NCI-H446 treated with DMSO at 0.1 percent for 48 hours (cell line): Measurements from ENCODE around the gene ITGAV.
A peak's percentile ranks its signal among the peaks of the same experiment; 100 is the strongest.

Experiments used
- DNase-seq: peaks from one replicate; lab custom pipeline; 2025; lab: John Stamatoyannopoulos, UW

Gene ITGAV

DNA sequence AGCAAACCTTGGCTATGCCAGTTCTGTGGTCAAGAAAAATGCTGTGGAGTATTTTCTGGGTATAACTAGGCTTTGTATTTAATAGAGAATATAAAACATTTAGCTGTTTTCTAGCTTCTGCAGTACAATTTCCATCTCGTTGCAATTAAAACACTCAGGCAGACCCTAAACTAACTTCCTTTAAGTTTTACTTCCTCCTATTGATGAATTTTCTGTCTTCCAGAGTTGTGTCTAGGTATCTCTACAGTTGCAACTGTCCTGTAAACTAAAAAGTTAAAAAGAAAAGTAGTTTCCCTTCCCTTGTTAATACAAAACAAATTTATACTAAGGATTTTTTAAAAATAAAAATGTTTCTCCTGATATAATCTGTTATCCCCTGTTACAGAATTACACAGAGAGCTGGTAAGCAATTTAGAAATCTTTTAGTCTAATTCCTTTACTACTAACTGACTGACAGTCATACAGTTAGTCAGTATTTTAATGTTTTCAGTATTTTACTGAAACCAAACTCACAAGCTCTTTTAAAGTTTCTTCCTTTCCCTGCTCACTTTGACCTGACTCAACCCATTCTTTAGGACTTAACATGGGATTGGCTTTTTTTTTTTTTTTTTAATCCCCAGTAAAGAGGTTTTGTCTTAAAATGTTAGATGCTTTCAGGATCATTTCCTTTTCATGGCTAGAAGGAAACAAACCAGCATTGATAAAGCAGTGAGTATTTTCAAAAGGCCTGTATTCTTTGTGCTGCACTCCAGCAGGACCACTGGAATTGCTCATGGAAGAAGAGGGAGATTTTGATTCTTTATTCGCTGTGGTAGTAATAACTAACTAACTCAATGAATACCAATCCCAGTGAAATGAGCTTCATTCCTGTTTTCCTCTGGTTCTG lies 22.9 kb downstream of the ITGAV start:
- DNase-seq, result no peak

DNA sequence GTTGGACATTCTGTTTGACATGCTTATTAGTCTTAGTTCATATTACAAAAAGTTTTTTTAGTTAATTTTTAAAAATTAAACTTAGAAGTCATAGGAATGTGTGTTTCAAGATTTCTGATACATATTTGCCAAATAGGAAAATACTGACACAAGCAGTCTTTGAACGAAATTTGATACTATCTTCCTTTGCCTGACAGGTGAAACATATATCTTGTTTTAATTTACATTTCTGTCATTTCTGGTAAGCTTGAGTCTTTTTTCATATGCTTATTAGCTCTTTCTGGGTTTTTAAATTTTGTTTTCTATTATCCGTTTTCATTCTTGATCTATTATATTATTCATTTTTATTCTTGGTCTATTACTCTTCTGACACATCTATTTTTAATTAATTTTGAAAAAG lies 24.5 kb downstream of the ITGAV start:
- no peak for DNase-seq

DNA sequence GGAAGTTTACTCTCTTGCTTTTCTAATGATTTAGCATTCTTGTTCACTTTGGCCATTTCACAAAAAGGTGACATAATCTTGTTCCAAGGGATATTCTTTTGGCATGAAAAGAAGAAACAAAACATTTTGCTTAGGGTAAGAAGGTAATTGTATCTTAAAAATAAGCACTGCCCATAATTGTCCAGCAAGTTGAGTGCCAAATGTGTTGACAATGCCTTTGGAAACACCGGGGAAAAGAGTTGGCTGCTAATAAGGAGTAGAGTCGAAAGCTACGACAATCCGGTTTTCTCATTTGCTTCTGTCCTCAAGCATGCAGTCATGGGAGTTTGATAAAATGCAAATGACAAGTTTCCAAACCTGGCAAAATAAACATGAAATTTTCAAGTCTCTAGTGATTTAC lies 27.3 kb downstream of the ITGAV start:
- no peak for DNase-seq

DNA sequence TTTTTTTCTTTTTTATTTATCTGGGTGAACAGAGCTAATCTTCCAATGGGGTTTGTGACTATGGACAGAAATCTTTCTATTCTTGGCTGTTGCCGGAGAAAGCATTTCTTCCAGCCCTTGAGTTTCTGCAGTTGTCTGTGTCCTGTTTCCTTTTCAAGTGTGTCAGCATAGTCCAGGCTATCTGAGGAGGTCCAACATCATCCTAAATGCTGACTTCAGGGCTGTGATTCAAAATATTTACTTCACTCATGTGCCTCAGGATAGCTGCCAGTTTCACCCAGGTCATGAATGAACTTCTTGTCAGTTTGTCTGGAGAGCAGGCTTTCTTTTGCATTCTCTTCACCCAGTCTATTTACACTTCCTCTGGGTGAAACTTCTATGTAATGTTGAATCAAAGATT lies 27.9 kb downstream of the ITGAV start:
- no peak for DNase-seq

DNA sequence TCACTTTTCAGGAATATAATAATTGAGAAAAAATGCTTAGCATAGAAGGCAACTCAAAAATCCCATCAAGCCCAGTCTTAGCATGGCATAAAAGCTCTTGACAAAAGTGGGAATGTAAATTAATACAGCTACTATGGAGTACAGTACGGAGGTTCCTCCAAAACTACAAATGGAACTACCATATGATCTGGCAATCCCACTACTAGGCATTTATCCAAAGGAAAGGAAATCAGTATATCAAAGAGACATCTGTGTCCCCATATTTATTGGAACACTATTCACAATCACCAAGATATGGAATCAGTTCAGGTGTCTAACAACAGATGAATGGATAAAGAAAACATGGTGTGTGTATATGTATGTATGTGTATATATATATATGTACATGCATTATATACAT lies 28.8 kb downstream of the ITGAV start:
- no peak for DNase-seq

DNA sequence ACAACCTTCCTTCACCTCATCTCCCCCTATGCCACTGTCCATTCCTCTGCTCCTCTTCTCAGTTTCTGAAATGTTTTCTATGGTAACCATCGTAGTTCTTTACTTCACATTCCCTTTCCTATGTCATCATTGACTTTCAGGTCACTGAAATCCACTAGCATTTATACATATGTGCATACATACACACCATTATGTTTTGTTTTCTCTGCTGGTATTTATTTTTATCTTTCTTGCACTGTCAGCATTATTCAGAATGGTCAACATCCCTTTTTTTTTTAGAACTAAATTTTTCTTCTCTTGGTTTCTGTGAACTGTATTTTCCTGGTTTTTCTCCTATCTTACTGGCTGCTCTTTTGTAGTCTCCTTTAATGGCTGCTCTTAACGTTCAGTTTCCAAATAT lies 33.2 kb downstream of the ITGAV start:
- DNase-seq, result no peak

DNA sequence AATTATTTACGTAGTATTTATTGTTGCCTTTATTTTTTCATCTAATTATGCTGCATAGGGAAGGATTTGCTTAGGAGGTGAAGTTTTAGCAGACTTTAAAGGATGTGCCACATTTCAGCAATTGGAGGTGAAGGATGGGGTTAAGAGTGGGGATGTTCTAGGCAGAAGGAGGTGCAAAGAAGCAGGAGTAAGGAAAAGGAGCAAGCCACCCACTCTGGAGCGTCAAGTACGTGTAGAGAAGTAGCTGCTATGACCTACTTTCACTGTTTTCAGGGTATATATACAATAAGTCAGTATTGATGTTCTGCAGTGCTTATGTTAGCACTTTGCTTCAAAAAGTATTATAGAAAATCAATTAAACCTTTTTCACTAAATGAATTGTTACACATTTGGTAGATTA lies 34.4 kb downstream of the ITGAV start:
- no peak for DNase-seq

DNA sequence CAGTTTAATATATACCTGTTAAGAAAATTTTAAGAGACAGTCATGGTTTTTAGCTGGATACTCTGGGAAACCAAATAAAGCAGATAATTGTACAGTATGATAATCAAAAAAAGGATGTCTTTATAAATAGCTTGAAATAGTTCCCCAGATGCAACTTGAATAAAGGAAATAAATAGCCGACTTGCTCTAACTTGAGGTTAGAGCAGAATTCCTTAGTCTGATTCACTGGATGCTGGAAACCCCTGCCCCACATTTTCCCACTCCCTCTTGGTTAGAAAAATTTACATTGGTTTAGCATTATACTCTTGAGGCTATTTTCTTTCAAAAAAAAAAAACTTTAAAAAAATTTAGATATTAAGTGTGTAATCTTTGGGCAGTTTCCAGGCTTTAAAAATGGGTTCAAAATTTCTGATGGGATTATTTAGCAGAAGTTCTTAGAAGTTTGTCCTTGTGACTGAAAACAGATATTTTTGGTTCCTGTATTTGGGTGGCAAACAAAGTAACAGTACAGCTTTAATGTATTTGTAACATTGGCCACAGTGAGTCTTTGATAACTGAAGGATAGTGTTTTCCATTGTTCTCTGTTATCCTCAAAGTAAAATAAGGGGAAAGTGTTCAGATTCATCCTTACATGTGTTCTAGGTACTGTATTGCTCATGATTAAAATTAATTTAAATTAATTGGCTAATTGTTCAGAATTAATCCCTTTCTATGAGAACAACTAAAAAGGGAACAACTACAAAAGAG lies 39.6 kb downstream of the ITGAV start:
- DNase-seq, result no peak

DNA sequence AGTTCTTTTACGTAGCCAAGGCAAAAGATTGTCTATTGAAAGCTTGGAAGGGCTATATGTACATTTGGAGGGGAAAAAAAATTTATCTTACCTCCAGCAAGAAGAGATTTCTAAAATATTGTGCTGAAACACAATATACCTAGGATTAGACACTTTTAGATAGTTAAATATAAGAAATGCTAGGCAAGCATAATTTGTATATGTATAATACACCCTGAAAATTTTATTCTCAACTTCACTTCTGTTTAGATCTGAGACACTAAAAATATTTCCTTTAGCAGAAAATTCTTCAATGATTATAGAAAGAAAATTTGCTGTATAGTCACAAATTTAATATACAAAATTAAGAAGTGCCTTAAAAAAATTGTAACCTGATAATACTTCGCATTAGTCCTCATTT lies 42.6 kb downstream of the ITGAV start:
- no peak for DNase-seq

DNA sequence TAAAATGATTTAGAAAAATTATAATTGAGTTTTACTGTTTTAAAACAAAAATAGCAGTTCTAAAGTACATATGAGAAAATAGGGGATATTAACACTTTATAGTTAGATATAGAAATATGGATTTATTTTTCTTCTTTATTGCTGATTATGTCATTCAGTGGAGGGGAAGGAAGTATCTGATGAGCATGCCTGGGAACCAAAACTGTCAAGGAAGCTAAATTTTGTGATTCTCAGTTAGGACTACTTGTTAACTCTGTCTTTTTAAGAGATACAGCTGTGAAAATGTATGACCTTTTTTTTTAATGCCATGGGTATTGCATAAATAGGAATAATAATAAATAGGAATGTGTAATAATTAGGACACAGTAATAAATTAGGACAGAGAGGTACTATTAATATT lies 44.8 kb downstream of the ITGAV start:
- DNase-seq, result no peak

DNA sequence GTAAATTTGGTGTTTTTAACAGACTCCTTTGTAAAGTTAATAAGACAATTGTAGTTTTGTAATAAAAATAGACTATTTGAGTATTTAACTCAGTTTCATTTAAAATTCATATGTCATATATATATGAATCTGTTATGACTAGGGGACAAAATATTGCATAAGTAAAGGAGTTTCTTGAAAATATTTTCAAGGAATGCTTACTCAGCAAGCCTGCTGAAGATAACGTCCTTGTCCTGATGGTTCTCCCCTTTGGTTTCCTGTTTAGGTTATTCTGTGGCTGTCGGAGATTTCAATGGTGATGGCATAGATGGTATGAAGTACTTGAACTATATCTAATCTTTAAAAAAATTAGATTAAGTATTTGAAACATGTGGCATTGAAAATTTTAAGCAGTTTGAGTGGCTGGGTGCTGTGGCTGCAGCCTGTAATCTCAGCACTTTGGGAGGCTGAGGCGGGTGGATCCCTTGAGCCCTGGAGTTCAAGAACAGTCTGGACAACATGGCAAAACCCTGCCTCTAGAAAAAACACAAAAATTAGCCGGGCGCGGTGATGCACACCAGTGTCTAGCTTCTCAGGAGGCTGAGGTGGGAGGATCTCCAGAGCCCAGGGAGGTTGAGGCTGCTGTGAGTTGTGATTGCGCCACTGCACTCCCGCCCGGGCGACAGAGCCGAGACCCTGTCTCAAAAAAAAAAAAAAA lies 47.1 kb downstream of the ITGAV start:
- DNase-seq, result no peak

DNA sequence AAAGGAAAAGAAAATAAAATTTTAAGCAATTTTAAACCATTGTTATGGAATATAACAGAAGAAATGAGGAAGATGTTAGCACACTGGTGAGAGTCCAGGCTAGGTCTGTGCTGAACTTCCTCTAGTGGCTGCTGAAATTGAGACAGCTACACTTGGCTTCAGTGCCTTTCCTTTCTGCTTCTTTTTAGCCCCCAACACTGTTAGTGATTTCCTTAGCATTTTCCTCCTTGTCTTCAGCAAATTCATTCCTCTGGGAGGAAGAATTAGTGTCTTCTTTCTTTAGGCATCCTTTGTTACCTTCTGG lies 47.6 kb downstream of the ITGAV start:
- DNase-seq, result no peak

DNA sequence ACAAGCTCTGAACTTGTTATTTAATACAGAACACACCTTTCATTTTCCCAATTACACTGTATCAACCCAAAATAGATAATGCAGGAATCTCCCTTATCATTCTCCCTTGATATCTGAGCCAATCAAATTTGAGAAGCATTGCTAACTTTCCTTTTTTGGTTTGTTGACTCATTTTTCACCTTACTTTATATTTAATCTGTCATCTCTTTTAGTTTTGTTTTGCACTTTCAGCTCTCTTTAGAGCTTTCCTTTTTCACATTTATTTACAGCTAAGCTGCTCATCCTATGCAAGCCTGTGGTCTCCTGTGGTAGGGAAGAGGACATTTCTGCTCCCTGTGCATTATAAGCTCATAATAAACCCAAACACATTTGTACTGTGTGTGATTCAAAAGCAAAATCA lies 50.1 kb downstream of the ITGAV start:
- DNase-seq, result no peak

DNA sequence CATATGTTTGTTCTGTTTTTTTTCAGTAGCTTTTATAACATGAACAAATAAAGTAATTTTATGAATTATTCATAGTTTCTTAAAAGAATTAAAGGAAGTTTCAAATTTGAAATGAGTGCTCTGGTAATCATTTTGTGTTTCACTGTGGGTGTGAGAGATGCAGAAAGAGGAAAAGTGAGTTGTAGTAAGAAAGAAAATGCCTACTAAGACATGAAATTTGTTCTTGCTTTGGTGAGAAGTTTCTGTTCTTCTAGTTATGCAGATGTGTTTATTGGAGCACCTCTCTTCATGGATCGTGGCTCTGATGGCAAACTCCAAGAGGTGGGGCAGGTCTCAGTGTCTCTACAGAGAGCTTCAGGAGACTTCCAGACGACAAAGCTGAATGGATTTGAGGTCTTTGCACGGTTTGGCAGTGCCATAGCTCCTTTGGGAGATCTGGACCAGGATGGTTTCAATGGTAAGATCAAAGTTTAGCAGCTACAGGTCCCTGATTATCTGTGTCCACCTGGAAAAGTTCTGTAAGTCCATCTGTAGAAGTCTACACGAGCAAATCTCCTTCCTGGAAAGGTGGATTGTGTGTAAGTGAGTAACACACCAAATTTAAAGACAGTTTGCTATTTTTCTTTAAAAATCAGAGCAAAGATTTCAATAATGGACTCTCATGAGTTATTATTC lies 51.4 kb downstream of the ITGAV start:
- DNase-seq, result no peak

DNA sequence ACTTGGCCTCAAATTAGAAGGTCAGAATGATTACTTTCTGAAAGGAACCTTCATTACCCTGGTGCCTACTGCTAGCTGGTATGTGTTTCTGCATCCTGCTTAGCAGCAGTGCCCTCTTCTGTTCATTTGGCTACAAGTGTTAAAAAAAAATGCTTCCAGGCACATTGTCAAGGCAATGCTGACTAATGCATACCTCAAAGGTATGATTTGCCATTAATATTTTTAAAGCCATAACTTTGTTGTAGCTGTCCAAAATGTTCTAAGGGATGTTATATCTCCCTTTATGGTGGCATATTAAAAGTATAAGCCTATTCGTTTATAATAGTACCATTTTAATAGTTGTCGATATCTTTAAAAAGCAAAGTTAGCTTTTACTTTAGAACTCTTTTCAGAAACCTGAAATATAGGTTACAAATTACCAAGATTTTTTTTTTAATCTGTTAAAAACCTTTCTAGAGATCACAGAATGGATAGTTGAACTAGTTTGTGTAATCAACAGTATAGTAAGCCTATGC lies 52.0 kb downstream of the ITGAV start:
- peak; percentile 44 for DNase-seq

DNA sequence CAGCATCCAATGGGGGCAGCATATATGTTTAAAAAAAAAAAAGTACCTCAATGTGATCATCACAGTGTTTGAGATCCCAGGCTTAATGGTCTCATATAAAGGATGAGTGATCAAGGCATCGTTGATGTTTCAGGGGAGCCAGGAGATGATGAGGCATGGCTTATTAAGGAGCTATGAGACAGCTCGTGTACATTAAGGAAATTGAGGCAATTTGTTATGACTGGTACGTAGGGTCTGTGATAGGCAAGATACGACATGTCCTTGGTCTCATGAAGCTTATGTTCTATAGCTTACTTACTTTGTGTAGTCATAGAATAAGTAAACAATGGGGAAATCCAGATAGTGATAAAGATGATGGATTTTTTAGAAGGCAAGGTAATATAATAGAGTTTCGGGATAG lies 54.9 kb downstream of the ITGAV start:
- no peak for DNase-seq

DNA sequence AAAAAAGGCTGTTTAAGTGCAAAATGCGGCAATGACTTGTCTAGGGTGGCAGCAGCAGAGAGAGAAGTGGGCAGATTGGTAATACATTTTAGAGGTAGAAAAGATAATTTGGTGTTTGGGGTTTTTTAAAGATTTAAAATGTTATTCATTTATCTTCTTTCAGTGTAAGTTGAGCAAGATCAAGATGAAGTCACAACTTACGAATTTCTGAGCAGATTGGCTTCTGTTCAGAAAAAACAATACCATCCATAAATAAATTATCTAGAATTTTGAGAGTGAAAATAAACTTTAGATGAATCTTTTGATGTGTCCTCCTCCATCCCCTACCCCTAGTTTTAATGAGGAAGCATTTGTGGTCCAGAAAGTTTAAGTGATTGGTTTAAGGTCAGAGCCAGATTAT lies 56.1 kb downstream of the ITGAV start:
- no peak for DNase-seq

DNA sequence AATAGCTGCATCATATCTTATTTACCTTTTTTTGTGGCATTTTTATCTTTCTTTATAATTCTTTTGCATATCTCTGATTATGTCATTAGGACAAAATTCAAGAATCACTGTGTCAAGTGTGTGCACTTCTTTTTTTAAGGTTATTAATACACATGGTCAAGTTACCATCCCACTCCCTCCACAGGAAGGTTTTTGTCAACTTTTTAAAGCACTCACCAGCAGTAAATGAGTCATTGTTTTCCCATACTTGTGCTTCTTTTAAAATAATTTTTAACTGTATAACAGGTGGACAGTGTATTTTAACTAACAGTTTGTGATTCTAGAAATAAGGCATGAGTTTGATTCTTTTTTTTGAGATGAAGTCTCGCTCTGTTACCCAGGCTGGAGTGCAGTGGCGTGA lies 58.3 kb downstream of the ITGAV start:
- no peak for DNase-seq

DNA sequence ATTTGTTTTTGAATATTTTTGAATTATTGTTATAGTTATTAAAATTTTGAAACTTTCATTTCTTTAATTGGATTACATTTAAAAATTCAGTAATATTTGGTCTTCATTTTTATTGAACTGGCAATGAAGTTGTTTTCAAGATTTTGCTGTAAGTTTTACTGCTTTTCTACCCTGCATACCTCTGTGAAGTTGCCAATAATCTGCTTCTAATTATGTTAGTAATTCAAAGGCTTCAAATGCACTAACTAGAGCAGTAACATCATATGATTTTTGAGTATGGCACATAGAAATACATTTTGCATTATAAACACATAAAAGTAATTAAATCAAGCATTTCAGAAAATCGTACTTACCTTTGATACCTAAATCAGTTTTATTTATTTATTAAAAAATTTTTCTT lies 63.7 kb downstream of the ITGAV start:
- no peak for DNase-seq

DNA sequence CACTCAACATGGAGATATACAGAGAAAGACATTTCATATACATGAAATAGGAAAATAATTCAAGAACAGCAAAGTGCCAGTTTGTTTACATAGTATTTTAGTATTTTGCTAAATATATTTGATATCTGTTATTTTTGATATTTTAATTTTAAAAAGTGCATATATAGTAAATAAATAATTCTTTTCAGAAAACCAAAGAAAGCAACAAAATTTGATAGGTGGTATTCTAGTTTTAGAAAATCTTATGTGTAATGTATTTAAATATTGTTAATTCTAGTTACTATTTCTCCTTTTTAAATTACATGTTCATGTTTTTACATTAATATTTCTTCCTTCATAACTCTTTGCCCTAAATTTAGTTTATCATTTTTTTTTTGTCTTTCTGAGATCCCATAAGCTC lies 69.5 kb downstream of the ITGAV start:
- DNase-seq, result no peak

DNA sequence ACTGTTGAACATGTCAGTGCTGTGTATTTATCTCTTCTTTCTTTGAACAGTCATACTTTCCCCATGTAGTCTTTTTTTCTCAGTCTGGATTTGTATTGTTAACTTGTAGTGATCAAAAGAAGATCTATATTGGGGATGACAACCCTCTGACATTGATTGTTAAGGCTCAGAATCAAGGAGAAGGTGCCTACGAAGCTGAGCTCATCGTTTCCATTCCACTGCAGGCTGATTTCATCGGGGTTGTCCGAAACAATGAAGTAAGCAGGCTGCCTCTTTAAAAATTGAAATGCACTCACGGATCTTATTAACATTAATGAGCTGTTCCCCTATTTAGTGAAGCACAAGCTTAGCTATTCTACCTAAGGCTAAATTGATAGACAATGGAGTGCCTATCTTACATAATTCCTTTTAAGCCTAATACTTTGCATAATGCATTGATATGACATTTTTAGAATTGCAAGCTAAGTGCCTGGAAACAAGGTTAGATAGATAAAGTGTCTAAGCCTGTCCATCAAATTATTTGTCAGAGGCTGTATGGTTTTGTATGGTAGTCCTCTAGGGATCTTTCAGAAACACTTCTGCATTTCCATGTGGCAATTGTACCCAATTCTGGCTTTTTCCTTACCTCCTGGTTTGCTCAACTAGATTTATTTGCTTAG lies 74.7 kb downstream of the ITGAV start:
- no peak for DNase-seq

DNA sequence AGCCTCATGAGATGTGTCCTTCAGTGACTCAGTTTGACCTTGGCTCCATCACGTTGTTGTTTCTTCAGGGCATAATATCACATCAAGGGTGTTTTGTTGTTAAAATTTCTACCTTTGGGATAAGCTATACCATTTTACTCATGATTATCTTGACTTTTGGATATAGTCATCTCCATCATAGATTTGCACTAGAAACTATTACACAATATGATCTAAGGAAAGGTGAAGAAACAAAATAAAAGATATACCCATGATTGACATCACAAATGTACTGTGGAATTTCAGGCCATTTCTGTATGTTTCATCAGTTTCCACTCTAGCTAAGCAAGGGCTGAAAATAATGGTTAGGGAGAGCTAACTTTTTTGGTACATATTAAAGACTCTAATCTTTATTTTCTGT lies 79.3 kb downstream of the ITGAV start:
- no peak for DNase-seq
